ENCODE results near the gene PAIP2B.
"Not testable (repeated sequence)": the region's sequence is repeated elsewhere in the genome, so short reads cannot be mapped to it uniquely, and the experiment has no call there.

The PAIP2B gene

GRCh38 chr2:71216501-71216900 lies 10.4 kb downstream of the PAIP2B start:
- DNase-seq (ENCODE audit: low spot score): peak; percentile 39

GRCh38 chr2:71215447-71215846 lies 11.5 kb downstream of the PAIP2B start:
- DNase-seq (ENCODE audit: low spot score): no peak

GRCh38 chr2:71212336-71212735 lies 14.6 kb downstream of the PAIP2B start:
- DNase-seq (ENCODE audit: low spot score): no peak

- no peak for DNase-seq (ENCODE audit: low spot score)
Observed at GRCh38 chr2:71210292-71210691, 16.6 kb downstream of the PAIP2B start.

GRCh38 chr2:71208756-71209155 lies 18.1 kb downstream of the PAIP2B start:
- DNase-seq (ENCODE audit: low spot score): no peak

GRCh38 chr2:71207601-71208000 lies 19.3 kb downstream of the PAIP2B start:
- no peak for DNase-seq (ENCODE audit: low spot score)

DNA sequence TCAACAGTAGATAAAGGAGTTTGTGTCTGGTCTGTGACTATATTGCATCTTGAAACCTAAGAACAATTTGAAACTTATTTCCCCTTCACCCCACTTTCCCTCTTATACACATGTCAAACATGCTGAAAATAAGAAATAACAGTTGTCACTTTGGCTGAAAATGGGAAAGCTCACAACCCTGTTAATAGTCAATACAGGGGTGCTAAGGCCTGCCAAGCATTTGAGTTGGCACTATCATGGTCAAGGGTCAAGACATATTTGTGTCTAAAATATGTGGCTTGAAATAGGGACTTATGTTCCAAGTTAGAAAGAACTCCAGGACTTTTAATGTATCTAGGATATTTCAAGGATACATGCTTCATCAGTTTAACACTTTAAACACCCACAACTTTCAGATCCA lies 20.6 kb downstream of the PAIP2B start:
- DNase-seq (ENCODE audit: low spot score): no peak

- no peak for DNase-seq (ENCODE audit: low spot score)
Observed at GRCh38 chr2:71191570-71191943, 35.3 kb downstream of the PAIP2B start.

DNA sequence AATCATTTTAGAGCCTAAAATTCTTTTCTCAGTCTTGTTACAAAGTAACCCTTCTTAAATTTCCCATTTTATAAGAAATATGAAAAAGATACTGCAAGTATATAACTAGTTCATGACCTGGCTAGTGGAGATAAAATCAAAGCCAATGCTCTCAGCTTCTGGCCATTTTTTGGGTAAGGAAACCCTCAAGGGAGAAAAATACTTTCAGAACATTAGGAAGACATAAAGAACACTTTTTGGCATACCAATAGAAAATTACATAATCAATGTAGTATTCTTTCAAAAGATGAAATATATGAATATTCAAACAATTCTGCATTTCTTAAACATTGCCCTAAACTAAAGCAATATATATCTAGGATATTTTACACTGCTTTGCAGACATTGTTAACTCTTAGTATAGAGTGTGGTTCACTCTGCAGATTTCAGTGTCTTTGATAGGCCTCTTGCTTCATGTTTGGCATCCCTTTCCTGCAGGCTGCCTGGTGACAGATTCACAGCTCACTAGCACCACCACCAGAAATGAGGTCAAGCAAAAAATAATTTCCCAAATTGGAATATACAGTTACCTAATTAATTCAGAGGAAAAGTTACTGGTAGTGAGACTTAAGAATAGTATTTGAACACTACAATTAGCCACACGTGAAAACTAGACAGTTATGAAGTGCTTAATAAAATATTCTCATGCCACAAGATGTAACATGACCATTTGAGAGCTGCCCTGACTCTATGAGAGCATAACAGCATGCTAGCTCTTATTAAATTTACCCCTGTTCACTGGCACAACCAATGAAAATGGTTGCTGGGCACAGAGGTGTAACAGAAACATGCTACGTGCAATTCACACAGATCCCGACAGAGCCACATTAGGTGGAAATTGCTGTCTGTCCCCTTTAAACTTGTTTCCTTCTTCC lies 36.0 kb downstream of the PAIP2B start:
- DNase-seq (ENCODE audit: low spot score): no peak

DNA sequence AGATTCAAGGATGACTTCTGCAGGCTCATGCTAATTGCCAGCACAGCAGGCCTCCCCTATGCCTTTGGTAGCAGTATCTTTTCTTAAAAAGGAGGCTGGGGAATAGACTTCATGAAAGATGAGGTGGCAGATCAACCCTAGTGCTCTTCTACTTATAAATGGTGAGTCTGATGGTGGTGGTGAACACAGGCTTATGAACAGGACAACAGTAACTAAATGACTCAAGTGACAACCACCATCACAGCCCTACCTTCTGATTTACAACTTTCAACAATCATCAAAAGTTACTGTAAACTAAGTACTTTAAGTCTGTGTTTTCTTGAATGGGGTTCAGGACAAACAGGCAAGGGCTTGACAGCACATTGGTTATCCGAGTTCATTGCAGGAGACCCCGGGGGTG lies 39.3 kb downstream of the PAIP2B start:
- DNase-seq (ENCODE audit: low spot score): no peak

DNA sequence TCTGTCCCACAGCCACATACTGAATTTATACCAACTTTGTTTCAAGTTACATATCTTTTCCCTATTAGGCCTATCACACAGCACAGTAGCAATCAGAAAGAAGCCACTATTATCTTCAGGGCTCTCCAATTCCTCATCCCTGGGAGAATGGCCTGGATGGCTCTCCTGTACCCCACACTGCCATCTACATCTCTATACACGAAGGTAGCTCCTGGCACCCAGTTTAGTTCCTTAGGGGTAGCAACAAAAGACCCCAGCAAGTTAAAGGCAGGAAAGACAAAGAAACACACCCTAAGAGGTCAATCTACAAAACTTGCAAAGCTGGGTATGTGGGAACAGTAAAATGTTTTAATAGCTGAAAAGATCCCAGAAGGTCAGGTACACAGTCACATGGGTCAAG lies 39.9 kb downstream of the PAIP2B start:
- no peak for DNase-seq (ENCODE audit: low spot score)

- not testable (repeated sequence) for DNase-seq (ENCODE audit: low spot score)
Observed at GRCh38 chr2:71183306-71184115, 43.4 kb downstream of the PAIP2B start.

DNA sequence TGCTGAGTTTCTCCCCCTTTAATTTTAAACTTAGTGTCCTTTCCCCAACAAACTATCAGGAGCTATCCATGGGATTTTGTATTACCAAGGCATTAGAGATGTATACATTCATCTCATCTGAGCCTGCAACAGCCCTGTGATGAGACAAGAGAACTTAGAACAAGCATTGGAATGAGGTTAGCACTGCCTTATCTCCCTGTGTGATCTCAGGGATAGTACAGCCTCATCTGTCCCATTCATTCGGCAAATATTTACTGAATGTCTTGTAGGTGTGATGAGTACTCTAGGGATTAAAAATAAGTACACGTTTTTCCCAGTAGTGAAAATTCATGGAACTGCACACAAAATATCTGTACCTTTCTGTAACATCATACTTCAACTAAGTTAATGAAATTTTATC lies 45.6 kb downstream of the PAIP2B start:
- DNase-seq (ENCODE audit: low spot score): no peak

GRCh38 chr2:71178836-71179235 lies 48.1 kb downstream of the PAIP2B start:
- DNase-seq (ENCODE audit: low spot score): not testable (repeated sequence)

DNA sequence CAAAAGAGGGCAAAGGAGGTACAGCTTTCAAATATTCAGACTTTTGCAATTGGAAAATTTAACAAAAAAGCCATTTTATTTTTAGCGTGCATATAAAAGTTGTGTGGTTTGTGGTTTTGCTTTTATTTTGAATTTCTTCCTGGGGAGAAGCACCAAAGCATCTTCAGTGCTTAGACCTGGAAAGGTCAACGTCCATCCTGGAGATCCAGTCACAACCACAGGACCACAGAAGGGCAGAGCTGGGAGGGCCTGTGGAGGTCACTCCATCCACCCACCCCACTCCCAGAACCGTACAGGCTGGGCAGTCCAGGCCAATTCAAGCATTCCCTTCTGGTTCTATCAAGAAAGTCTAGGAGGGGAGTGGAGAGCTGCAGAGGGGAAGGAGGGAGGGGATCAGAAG lies 52.7 kb downstream of the PAIP2B start:
- no peak for DNase-seq (ENCODE audit: low spot score)

DNA sequence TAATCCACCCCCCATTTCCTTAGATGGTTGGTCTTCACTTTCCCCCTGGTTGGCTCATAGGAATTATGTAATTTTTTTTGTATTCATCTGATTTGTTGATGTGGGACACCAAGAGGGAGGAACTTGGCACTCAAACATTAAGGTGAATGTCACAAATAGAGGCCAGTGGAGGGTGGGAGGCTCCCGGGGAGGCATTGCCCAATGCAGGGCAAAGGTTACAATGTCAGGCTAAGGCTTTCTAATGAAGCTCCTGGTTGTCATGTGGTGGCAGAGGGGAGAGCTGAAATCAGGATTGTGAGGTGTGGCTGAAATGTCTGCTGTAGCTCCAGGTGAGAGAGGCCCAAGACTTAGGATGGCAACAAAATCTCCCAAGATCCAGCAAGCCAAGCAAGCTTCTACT lies 53.8 kb downstream of the PAIP2B start:
- DNase-seq (ENCODE audit: low spot score): no peak

DNA sequence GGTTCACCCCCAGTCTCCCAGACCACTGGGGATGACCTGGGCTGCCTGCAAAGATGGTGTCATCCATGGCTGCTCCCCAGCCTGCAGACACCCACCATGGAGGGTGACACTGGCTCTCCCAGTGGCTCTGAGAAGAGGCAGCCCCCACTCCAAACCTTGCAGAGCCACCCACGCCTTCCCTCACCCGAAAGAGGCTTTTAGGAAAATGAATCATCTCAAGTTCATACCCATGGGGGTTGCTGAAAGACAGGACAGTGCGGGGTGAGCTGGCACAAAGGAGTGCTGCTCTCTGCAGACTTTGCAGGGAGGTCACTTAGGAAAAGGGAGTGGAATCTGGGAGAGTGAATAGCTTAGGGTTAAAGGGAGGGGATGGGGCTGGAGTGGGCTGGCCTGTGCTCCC lies 60.1 kb downstream of the PAIP2B start:
- DNase-seq (ENCODE audit: low spot score): no peak

- no peak for DNase-seq (ENCODE audit: low spot score)
Observed at GRCh38 chr2:71157124-71157793, 69.6 kb downstream of the PAIP2B start.

- no peak for DNase-seq (ENCODE audit: low spot score)
Observed at GRCh38 chr2:71156573-71156972, 70.3 kb downstream of the PAIP2B start.

DNA sequence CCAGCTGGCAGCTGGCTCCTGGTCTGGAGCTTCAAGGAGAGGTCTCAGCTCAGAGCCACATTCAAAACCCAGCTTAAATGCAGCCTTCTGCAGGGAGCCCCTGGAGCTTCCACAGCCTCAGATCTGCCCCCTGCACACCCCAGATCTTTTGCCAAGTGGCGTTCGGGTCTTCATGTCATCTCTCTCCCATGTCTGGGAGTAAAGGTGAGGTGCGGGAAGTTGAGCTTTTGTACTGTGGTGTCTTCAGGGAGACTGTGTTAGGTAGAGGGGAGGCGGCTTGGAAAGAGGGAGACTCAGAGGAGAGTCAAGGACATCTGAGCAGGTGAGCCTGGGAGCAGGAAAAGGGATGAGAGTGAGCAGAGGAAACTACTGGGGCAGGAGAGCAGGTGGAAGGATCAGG lies 71.1 kb downstream of the PAIP2B start:
- no peak for DNase-seq (ENCODE audit: low spot score)

DNA sequence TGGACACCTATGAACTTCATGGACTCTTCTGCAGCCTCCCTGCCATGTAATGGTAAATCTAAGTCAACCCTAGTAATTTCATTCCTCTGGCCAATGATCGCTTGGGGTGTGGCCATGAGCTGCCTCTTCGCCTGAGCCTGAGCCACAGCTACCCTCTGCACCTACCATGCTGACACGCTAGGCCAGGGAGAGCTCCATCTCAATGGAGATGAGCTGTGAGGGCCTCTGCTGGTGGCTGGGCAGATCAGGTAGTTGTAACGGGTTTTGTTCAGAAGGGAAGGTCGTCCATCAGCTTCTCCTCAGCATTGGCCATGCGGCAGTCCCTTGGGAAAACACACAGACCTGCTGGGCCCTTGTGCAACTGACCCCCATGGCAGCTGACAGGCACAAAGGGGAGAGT lies 72.1 kb downstream of the PAIP2B start:
- no peak for DNase-seq (ENCODE audit: low spot score)

- no peak for DNase-seq (ENCODE audit: low spot score)
Observed at GRCh38 chr2:71154279-71154678, 72.6 kb downstream of the PAIP2B start.

All from LoVo (cell line).